Spleen (tissue), 7 donors: ENCODE measurements around the gene HIVEP1.

Source experiments
- POLR2AphosphoS5 ChIP-seq, 3 donors: sonication (generic); formaldehyde crosslinking; IDR thresholded peaks; one replicate each; pipeline ENCODE4 v1.5.1; 2017; ENCODE audit warnings: antibody characterized with exemption in 3 of 3
- TF ChIP-seq, protein P1 (sequence below), 11 experiments: fragments of 200-600 bp in 7 of 11; fragments of 450-650 bp in 4 of 11; sonication (generic) in 4 of 11; IDR thresholded peaks in 8 of 11; conservative IDR thresholded peaks in 3 of 11; 1 replicate in 7 of 11; 2 replicates in 4 of 11; pipeline versions ENCODE4 v1.4.0 to v1.8.0; 2016 to 2021; ENCODE audit warnings: antibody characterized with exemption in 11 of 11, inconsistent platforms in 4 of 11, mild to moderate bottlenecking in 1 of 11
- donor health status: DM: no; HTN: no; CAD: no; lungs with moderate emphysema.
- donor health status: DM: no; HTN: no; CAD: no.
- donor health status: DM: no; HTN: no; CAD: no.

DNA sequence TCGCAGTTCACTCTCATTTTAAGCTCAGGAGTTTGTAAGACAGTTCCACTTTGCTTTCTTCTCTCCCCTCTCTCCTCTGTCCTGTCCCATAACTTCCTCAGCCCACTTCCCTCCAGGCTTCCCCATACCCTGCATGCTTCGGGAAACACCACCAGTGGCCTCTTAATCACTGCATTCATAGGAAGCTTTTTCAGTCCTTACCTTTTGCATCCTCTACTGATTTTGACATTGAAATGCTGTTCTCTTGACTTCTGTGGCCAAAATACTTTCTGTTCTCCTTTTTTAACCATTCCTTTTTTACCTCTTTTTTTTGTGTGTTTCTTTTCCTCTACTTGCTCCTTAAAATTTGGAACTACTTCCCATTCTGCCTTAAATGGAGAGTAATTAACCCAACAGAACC lies 69.7 kb downstream of the HIVEP1 start:
- no peak for TF ChIP-seq POLR2AphosphoS5 (IDR thresholded peaks at IDR 0.05)
- TF ChIP-seq, protein P1, sequence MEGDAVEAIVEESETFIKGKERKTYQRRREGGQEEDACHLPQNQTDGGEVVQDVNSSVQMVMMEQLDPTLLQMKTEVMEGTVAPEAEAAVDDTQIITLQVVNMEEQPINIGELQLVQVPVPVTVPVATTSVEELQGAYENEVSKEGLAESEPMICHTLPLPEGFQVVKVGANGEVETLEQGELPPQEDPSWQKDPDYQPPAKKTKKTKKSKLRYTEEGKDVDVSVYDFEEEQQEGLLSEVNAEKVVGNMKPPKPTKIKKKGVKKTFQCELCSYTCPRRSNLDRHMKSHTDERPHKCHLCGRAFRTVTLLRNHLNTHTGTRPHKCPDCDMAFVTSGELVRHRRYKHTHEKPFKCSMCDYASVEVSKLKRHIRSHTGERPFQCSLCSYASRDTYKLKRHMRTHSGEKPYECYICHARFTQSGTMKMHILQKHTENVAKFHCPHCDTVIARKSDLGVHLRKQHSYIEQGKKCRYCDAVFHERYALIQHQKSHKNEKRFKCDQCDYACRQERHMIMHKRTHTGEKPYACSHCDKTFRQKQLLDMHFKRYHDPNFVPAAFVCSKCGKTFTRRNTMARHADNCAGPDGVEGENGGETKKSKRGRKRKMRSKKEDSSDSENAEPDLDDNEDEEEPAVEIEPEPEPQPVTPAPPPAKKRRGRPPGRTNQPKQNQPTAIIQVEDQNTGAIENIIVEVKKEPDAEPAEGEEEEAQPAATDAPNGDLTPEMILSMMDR (IDR thresholded peaks at IDR 0.05 in 8 of 11, conservative IDR thresholded peaks at IDR 0.05 in 3 of 11), result no peak
